ENCODE results near the gene PPP4R1.

Gene PPP4R1

GRCh38 chr18:9581667-9582066, 32.7 kb downstream of the PPP4R1 start:
- Histone ChIP-seq H3K36me3 (ENCODE audit: control insufficient read depth, insufficient read depth, low read length) (no peaks in the 10 kb centered on the region), H3K9me3 (ENCODE audit: control insufficient read depth, insufficient read depth, low read length) (no peaks in the 10 kb centered on the region), H3K27me3 (ENCODE audit: control insufficient read depth, insufficient read depth, low read length) (no peaks in the 10 kb centered on the region), H3K4me3 (ENCODE audit: low read depth, low read length) (no peak overlapping the region), H3K4me1 (ENCODE audit: control insufficient read depth, insufficient read depth, low read length) (no peaks in the 10 kb centered on the region), H3K9ac (ENCODE audit: low read depth, low read length) (no peak overlapping the region)

GRCh38 chr18:9578306-9578705, 36.1 kb downstream of the PPP4R1 start:
- peaks cover 16% of the 10 kb centered on the region for H3K4me1 ChIP-seq (ENCODE audit: control insufficient read depth, insufficient read depth, low read length)
- no peaks in the 10 kb centered on the region for H3K9me3 ChIP-seq (ENCODE audit: control insufficient read depth, insufficient read depth, low read length)
- H3K27me3 ChIP-seq (ENCODE audit: control insufficient read depth, insufficient read depth, low read length), result no peaks in the 10 kb centered on the region
- no peaks in the 10 kb centered on the region for H3K36me3 ChIP-seq (ENCODE audit: control insufficient read depth, insufficient read depth, low read length)
- H3K4me3 ChIP-seq (ENCODE audit: low read depth, low read length), result no peak overlapping the region
- H3K9ac ChIP-seq (ENCODE audit: low read depth, low read length), result no peak overlapping the region

GRCh38 chr18:9577361-9577760, 37.0 kb downstream of the PPP4R1 start:
- Histone ChIP-seq H3K36me3 (ENCODE audit: control insufficient read depth, insufficient read depth, low read length) (no peaks in the 10 kb centered on the region), H3K9ac (ENCODE audit: low read depth, low read length) (no peak overlapping the region), H3K4me3 (ENCODE audit: low read depth, low read length) (no peak overlapping the region), H3K27me3 (ENCODE audit: control insufficient read depth, insufficient read depth, low read length) (no peaks in the 10 kb centered on the region), H3K9me3 (ENCODE audit: control insufficient read depth, insufficient read depth, low read length) (no peaks in the 10 kb centered on the region), H3K4me1 (ENCODE audit: control insufficient read depth, insufficient read depth, low read length) (peaks cover 16% of the 10 kb centered on the region)

GRCh38 chr18:9575558-9575957, 38.8 kb downstream of the PPP4R1 start:
- H3K36me3 ChIP-seq (ENCODE audit: control insufficient read depth, insufficient read depth, low read length), result peaks cover 4% of the 10 kb centered on the region
- no peak overlapping the region for H3K4me3 ChIP-seq (ENCODE audit: low read depth, low read length)

GRCh38 chr18:9574473-9575115, 39.8 kb downstream of the PPP4R1 start:
- H3K36me3 ChIP-seq (ENCODE audit: control insufficient read depth, insufficient read depth, low read length), result peaks cover 4% of the 10 kb centered on the region
- no peaks in the 10 kb centered on the region for H3K9me3 ChIP-seq (ENCODE audit: control insufficient read depth, insufficient read depth, low read length)
- H3K9ac ChIP-seq (ENCODE audit: low read depth, low read length), result no peak overlapping the region
- H3K27me3 ChIP-seq (ENCODE audit: control insufficient read depth, insufficient read depth, low read length), result no peaks in the 10 kb centered on the region
- H3K4me3 ChIP-seq (ENCODE audit: low read depth, low read length), result no peak overlapping the region
- H3K4me1 ChIP-seq (ENCODE audit: control insufficient read depth, insufficient read depth, low read length), result peaks cover 16% of the 10 kb centered on the region

More at GRCh38 chr18:9575558-9575957, 38.8 kb downstream of the PPP4R1 start:
- H3K9me3 ChIP-seq (ENCODE audit: control insufficient read depth, insufficient read depth, low read length), result no peaks in the 10 kb centered on the region
- H3K27me3 ChIP-seq (ENCODE audit: control insufficient read depth, insufficient read depth, low read length), result no peaks in the 10 kb centered on the region
- peaks cover 16% of the 10 kb centered on the region for H3K4me1 ChIP-seq (ENCODE audit: control insufficient read depth, insufficient read depth, low read length)
- H3K9ac ChIP-seq (ENCODE audit: low read depth, low read length), result no peak overlapping the region

- Histone ChIP-seq H3K4me3 (ENCODE audit: low read depth, low read length) (no peak overlapping the region), H3K4me1 (ENCODE audit: control insufficient read depth, insufficient read depth, low read length) (peaks cover 16% of the 10 kb centered on the region), H3K36me3 (ENCODE audit: control insufficient read depth, insufficient read depth, low read length) (peaks cover 4% of the 10 kb centered on the region), H3K9ac (ENCODE audit: low read depth, low read length) (no peak overlapping the region), H3K9me3 (ENCODE audit: control insufficient read depth, insufficient read depth, low read length) (no peaks in the 10 kb centered on the region), H3K27me3 (ENCODE audit: control insufficient read depth, insufficient read depth, low read length) (no peaks in the 10 kb centered on the region)
Observed at GRCh38 chr18:9571546-9571945, 42.8 kb downstream of the PPP4R1 start.

- Histone ChIP-seq H3K4me1 (ENCODE audit: control insufficient read depth, insufficient read depth, low read length) (peaks cover 13% of the 10 kb centered on the region), H3K9ac (ENCODE audit: low read depth, low read length) (no peak overlapping the region), H3K27me3 (ENCODE audit: control insufficient read depth, insufficient read depth, low read length) (no peaks in the 10 kb centered on the region), H3K9me3 (ENCODE audit: control insufficient read depth, insufficient read depth, low read length) (no peaks in the 10 kb centered on the region), H3K4me3 (ENCODE audit: low read depth, low read length) (no peak overlapping the region), H3K36me3 (ENCODE audit: control insufficient read depth, insufficient read depth, low read length) (peaks cover 4% of the 10 kb centered on the region)
Observed at GRCh38 chr18:9570255-9570654, 44.1 kb downstream of the PPP4R1 start.

GRCh38 chr18:9569178-9569577, 45.2 kb downstream of the PPP4R1 start:
- Histone ChIP-seq H3K27me3 (ENCODE audit: control insufficient read depth, insufficient read depth, low read length) (no peaks in the 10 kb centered on the region), H3K9ac (ENCODE audit: low read depth, low read length) (no peak overlapping the region), H3K4me1 (ENCODE audit: control insufficient read depth, insufficient read depth, low read length) (peaks cover 3% of the 10 kb centered on the region), H3K36me3 (ENCODE audit: control insufficient read depth, insufficient read depth, low read length) (peaks cover 4% of the 10 kb centered on the region), H3K4me3 (ENCODE audit: low read depth, low read length) (no peak overlapping the region), H3K9me3 (ENCODE audit: control insufficient read depth, insufficient read depth, low read length) (no peaks in the 10 kb centered on the region)

GRCh38 chr18:9568186-9568585, 46.2 kb downstream of the PPP4R1 start:
- Histone ChIP-seq H3K36me3 (ENCODE audit: control insufficient read depth, insufficient read depth, low read length) (peaks cover 4% of the 10 kb centered on the region), H3K27me3 (ENCODE audit: control insufficient read depth, insufficient read depth, low read length) (no peaks in the 10 kb centered on the region), H3K9me3 (ENCODE audit: control insufficient read depth, insufficient read depth, low read length) (no peaks in the 10 kb centered on the region), H3K4me3 (ENCODE audit: low read depth, low read length) (no peak overlapping the region), H3K4me1 (ENCODE audit: control insufficient read depth, insufficient read depth, low read length) (no peaks in the 10 kb centered on the region), H3K9ac (ENCODE audit: low read depth, low read length) (no peak overlapping the region)

GRCh38 chr18:9565407-9565806, 49.0 kb downstream of the PPP4R1 start:
- Histone ChIP-seq H3K9me3 (ENCODE audit: control insufficient read depth, insufficient read depth, low read length) (no peaks in the 10 kb centered on the region), H3K9ac (ENCODE audit: low read depth, low read length) (no peak overlapping the region), H3K4me3 (ENCODE audit: low read depth, low read length) (no peak overlapping the region), H3K4me1 (ENCODE audit: control insufficient read depth, insufficient read depth, low read length) (no peaks in the 10 kb centered on the region), H3K36me3 (ENCODE audit: control insufficient read depth, insufficient read depth, low read length) (peaks cover 6% of the 10 kb centered on the region), H3K27me3 (ENCODE audit: control insufficient read depth, insufficient read depth, low read length) (no peaks in the 10 kb centered on the region)

- no peak overlapping the region for H3K9ac ChIP-seq (ENCODE audit: low read depth, low read length)
- H3K36me3 ChIP-seq (ENCODE audit: control insufficient read depth, insufficient read depth, low read length), result peaks cover 14% of the 10 kb centered on the region
- H3K27me3 ChIP-seq (ENCODE audit: control insufficient read depth, insufficient read depth, low read length), result no peaks in the 10 kb centered on the region
- H3K9me3 ChIP-seq (ENCODE audit: control insufficient read depth, insufficient read depth, low read length), result no peaks in the 10 kb centered on the region
- no peaks in the 10 kb centered on the region for H3K4me1 ChIP-seq (ENCODE audit: control insufficient read depth, insufficient read depth, low read length)
- H3K4me3 ChIP-seq (ENCODE audit: low read depth, low read length), result no peak overlapping the region
Observed at GRCh38 chr18:9563331-9563730, 51.0 kb downstream of the PPP4R1 start.

- Histone ChIP-seq H3K36me3 (ENCODE audit: control insufficient read depth, insufficient read depth, low read length) (peaks cover 14% of the 10 kb centered on the region), H3K4me1 (ENCODE audit: control insufficient read depth, insufficient read depth, low read length) (no peaks in the 10 kb centered on the region), H3K27me3 (ENCODE audit: control insufficient read depth, insufficient read depth, low read length) (no peaks in the 10 kb centered on the region), H3K9me3 (ENCODE audit: control insufficient read depth, insufficient read depth, low read length) (no peaks in the 10 kb centered on the region), H3K9ac (ENCODE audit: low read depth, low read length) (no peak overlapping the region), H3K4me3 (ENCODE audit: low read depth, low read length) (no peak overlapping the region)
Observed at GRCh38 chr18:9562584-9562983, 51.8 kb downstream of the PPP4R1 start.

Data from iPS-15b (cell line).